Measurements from ENCODE around the gene ANK3. TPM values are rescaled to one million over a fixed set of nuclear protein-coding genes. Genes with fewer than 3 reads are reported as not detected.

ANK3 gene
- total RNA-seq, 1 experiment from 2014 or later = 69.6 TPM

- TF ChIP-seq ZNF425 (CRISPR knock-in tag; conservative IDR thresholded peaks at IDR 0.05) (no peak), ZNF232 (CRISPR knock-in tag; IDR thresholded peaks at IDR 0.05) (no peak), MYBL2 (CRISPR knock-in tag; IDR thresholded peaks at IDR 0.05) (no peak), OVOL2 (CRISPR knock-in tag; IDR thresholded peaks at IDR 0.05; ENCODE audit: borderline replicate concordance) (no peak), FOXP1 (CRISPR knock-in tag; IDR thresholded peaks at IDR 0.05; ENCODE audit: borderline replicate concordance) (no peak), GTF2I (CRISPR knock-in tag; conservative IDR thresholded peaks at IDR 0.05) (no peak), ETV6 (CRISPR knock-in tag; IDR thresholded peaks at IDR 0.05) (no peak)
Observed at GRCh38 chr10:60024506-60024905, 365.2 kb downstream of the ANK3 start (continued).

- CTCF ChIA-PET = interaction anchor here (2.3 kb wide), 1 partner anchor 193 kb away, joined by 11 read pairs; no protein-coding TSS in a partner anchor
Observed at GRCh38 chr10:60023155-60023877, 366.4 kb downstream of the ANK3 start.

GRCh38 chr10:60021361-60021760 lies 368.3 kb downstream of the ANK3 start:
- no peak overlapping the region for H3K4me3 Mint-ChIP-seq
- no peaks in the 10 kb centered on the region for H3K9me3 Mint-ChIP-seq
- H3K27ac Mint-ChIP-seq = no peak overlapping the region
- no peaks in the 10 kb centered on the region for H3K36me3 Mint-ChIP-seq
- ATAC-seq (no peak), DNase-seq (ENCODE audit: low spot score) (no peak)
- ChIA-PET CTCF (interaction anchor here (1.4 to 2.3 kb wide), 2 partner anchors 23 to 191 kb away, joined by 3 to 11 read pairs; no protein-coding TSS in a partner anchor), POLR2A (no interaction called here)
- peaks cover 3% of the 10 kb centered on the region; the same call in 1 of the 2 replicates for H3K4me1 Mint-ChIP-seq
- H3K27me3 Mint-ChIP-seq (ENCODE audit: low read depth) = no peaks in the 10 kb centered on the region
- TF ChIP-seq NR2C2 (CRISPR knock-in tag; IDR thresholded peaks at IDR 0.05) = no peak
- no peak for TF ChIP-seq ZNF425 (CRISPR knock-in tag; conservative IDR thresholded peaks at IDR 0.05)
- TF ChIP-seq ZNF512 (CRISPR knock-in tag; IDR thresholded peaks at IDR 0.05; ENCODE audit: borderline replicate concordance) = no peak
- TF ChIP-seq GRHL2 (CRISPR knock-in tag; IDR thresholded peaks at IDR 0.05; ENCODE audit: insufficient replicate concordance, severe bottlenecking) = no peak
- no peak for TF ChIP-seq ZBTB21 (CRISPR knock-in tag; IDR thresholded peaks at IDR 0.05; ENCODE audit: borderline replicate concordance)
- TF ChIP-seq SP1 (CRISPR knock-in tag; conservative IDR thresholded peaks at IDR 0.05) = no peak
- no peak for TF ChIP-seq E2F4 (CRISPR knock-in tag; IDR thresholded peaks at IDR 0.05; ENCODE audit: borderline replicate concordance, low read depth)
- no peak for TF ChIP-seq CTCF (IDR thresholded peaks at IDR 0.05)

More at GRCh38 chr10:60023155-60023877, 366.4 kb downstream of the ANK3 start:
- POLR2A ChIA-PET = no interaction called here
- H3K36me3 Mint-ChIP-seq = no peaks in the 10 kb centered on the region
- H3K4me3 Mint-ChIP-seq = no peak overlapping the region
- H3K27ac Mint-ChIP-seq = no peak overlapping the region
- peak; percentile 60 for ATAC-seq
- TF ChIP-seq STAT6 (CRISPR knock-in tag; conservative IDR thresholded peaks at IDR 0.05; ENCODE audit: low read depth) (no peak), ATF3 (CRISPR knock-in tag; conservative IDR thresholded peaks at IDR 0.05) (no peak)
- peaks cover 7% of the 10 kb centered on the region for H3K4me1 Mint-ChIP-seq
- H3K27me3 Mint-ChIP-seq (ENCODE audit: low read depth) = no peaks in the 10 kb centered on the region
- H3K9me3 Mint-ChIP-seq = no peaks in the 10 kb centered on the region
- DNase-seq (ENCODE audit: low spot score) = no peak

Data from WTC11 (cell line).